Stimulated activated memory B cell treated with anti-CD40 and anti-IgM and Interleukin-4, amounts not matched to agents 10 μg/mL and 1 μg/mL and 100 μg/mL, for 72 hours (primary cell): Measurements from ENCODE around the gene TENM3.

ENCODE experiments used
- ATAC-seq: fragments of 150-1000 bp; cut with Tn5 transposase; 2 replicates; pipeline ENCODE4 v1.10.0; 2021
- H3K27ac Mint-ChIP-seq: one replicate; pipeline ENCODE4 v1.8.0; 2022; ENCODE audit warnings: mild to moderate bottlenecking, mixed read lengths
- H3K27me3 Mint-ChIP-seq: one replicate; pipeline ENCODE4 v1.8.0; 2022; ENCODE audit warnings: mixed read lengths
- H3K36me3 Mint-ChIP-seq: one replicate; pipeline ENCODE4 v1.8.0; 2022; ENCODE audit warnings: mixed read lengths
- H3K4me1 Mint-ChIP-seq: one replicate; pipeline ENCODE4 v1.8.0; 2022; ENCODE audit warnings: mixed read lengths
- H3K4me3 Mint-ChIP-seq: one replicate; pipeline ENCODE4 v1.8.0; 2022; ENCODE audit warnings: mild to moderate bottlenecking, moderate library complexity, mixed read lengths
- H3K9me3 Mint-ChIP-seq: one replicate; pipeline ENCODE4 v1.8.0; 2022; ENCODE audit warnings: mixed read lengths

Gene TENM3

DNA sequence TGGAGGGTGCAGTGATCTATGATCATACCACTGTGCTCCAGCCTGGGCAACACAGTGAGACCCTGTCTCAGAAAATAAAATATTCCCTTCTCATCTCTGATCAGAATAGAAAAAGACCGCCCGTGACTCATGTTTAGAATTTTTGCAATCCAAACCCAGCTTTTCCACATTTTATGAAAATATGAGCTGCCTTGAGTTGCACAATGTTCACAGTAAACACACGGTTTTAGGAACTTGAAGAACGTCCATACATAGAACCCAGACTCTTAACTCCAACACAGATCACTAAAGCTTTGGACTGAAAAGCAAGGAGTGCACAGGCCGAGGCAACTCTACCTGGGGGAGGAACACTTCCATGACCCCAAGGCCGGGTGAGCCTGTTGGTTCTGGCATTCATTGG is 305.0 kb downstream of the TENM3 start:
- peaks cover 9% of the 10 kb centered on the region for H3K27me3 Mint-ChIP-seq
- no peaks in the 10 kb centered on the region for H3K36me3 Mint-ChIP-seq
- H3K4me3 Mint-ChIP-seq: no peak overlapping the region
- no peak overlapping the region for H3K27ac Mint-ChIP-seq
- no peaks in the 10 kb centered on the region for H3K9me3 Mint-ChIP-seq
- no peak for ATAC-seq
- no peaks in the 10 kb centered on the region for H3K4me1 Mint-ChIP-seq

DNA sequence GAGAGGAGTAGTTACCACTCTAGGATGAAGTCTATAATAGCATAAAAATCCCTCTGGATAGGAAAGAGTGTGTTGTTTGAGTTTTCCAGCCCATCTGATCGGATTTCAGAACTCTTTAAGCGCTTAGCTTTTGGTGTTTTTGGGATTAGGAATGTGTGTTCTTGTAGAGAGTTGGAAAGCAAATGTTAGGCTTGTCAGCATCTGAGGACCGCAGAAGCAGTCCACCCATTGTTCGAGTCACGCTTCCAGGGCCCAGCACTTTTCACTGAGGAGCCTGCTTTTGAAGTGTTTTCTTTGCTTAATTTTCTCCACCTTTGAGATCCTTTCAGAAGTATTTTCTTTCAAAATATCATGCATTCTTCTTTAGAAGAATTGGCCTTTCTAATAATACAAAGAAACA is 306.2 kb downstream of the TENM3 start:
- no peak overlapping the region for H3K4me3 Mint-ChIP-seq
- no peaks in the 10 kb centered on the region for H3K4me1 Mint-ChIP-seq
- no peak for ATAC-seq
- H3K27me3 Mint-ChIP-seq: peaks cover 9% of the 10 kb centered on the region
- peaks cover 2% of the 10 kb centered on the region for H3K9me3 Mint-ChIP-seq
- H3K36me3 Mint-ChIP-seq: no peaks in the 10 kb centered on the region
- no peak overlapping the region for H3K27ac Mint-ChIP-seq

DNA sequence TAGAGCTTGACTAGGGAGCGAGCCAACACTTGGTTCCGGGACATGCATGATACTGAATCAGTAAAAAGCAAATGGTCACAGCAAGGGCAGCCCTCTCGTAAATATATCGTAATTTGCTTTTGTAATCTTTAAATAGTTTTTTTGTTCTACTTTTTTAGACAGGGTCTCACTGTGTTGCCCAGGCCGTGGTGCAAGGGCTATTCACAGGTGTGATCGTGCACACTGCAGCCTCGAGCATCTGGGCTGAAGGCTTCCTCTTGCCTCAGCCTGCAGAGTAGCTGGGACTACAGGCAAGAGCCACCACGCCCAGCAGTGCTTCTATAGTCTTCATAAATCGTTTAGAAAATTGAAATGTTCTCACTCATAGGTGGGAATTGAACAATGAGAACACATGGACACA is 309.7 kb downstream of the TENM3 start:
- H3K27me3 Mint-ChIP-seq: peaks cover 7% of the 10 kb centered on the region
- no peaks in the 10 kb centered on the region for H3K4me1 Mint-ChIP-seq
- no peaks in the 10 kb centered on the region for H3K36me3 Mint-ChIP-seq
- ATAC-seq: no peak
- H3K4me3 Mint-ChIP-seq: no peak overlapping the region
- H3K27ac Mint-ChIP-seq: no peak overlapping the region
- peaks cover 2% of the 10 kb centered on the region for H3K9me3 Mint-ChIP-seq

DNA sequence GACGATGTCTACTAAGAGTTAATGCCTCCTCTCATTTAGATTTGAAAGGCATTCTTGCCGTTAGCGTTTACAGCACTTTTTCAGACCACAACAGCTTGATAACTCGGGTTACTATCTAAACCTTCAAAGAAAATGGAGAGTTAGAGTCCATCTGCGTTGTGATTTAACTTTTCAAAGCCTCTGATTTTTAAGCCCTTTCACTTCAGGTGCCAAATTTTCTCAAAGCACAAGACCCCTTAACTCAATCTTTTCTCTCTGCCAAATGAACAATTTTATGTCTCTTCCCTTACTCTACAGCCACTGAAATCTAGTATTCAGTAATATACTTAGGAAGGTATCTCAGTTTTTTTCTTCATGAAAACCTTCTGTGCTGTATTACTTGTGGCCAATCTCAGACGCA is 310.5 kb downstream of the TENM3 start:
- peaks cover 9% of the 10 kb centered on the region for H3K27me3 Mint-ChIP-seq
- H3K9me3 Mint-ChIP-seq: peaks cover 2% of the 10 kb centered on the region
- H3K4me3 Mint-ChIP-seq: no peak overlapping the region
- no peaks in the 10 kb centered on the region for H3K36me3 Mint-ChIP-seq
- no peak overlapping the region for H3K27ac Mint-ChIP-seq
- no peaks in the 10 kb centered on the region for H3K4me1 Mint-ChIP-seq
- no peak for ATAC-seq

DNA sequence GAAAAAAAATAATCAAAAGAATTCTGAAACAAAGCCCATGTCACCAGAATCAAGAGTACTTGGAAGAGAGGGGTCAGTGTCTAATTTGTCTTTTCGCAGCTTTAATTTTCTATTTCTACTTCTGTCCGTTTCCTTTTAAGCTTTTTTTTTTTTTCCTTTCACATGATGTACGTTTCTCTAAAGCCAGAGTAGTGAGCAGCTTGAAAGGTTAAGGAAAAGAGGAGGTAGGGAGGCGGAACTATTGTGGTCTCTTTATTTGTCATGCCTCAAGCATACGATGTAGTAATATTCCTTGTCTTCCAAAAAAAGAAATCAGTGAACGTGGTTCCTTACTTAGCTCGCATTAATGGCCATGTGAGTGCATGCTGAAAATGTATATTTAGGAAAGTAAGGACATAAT is 311.5 kb downstream of the TENM3 start:
- Mint-ChIP-seq H3K4me3 (no peak overlapping the region), H3K9me3 (peaks cover 2% of the 10 kb centered on the region), H3K36me3 (no peaks in the 10 kb centered on the region), H3K27me3 (peaks cover 9% of the 10 kb centered on the region), H3K4me1 (no peaks in the 10 kb centered on the region), H3K27ac (no peak overlapping the region)
- ATAC-seq: no peak

DNA sequence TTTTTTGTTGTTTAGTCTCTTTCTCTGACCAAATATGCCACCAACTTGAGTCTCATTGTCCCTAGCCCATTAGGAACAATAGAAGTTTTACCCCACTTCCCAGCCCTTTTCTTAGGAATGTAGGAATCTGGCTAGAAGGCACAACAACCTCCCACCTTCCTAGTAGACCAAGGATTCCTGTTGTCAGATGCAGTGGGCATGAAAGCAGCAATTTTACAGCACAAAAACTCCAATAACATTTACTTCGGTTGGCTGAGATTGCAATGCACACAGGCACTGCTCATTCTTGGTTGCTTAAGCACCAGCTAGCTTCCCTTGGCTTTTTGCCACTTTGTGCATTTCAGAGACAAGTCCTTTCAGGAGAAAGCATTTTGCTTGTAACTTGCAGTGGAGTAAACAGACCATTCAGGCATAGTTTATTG is 312.8 kb downstream of the TENM3 start:
- no peak overlapping the region for H3K27ac Mint-ChIP-seq
- H3K36me3 Mint-ChIP-seq: no peaks in the 10 kb centered on the region
- no peak overlapping the region for H3K4me3 Mint-ChIP-seq
- peaks cover 18% of the 10 kb centered on the region for H3K27me3 Mint-ChIP-seq
- H3K9me3 Mint-ChIP-seq: peaks cover 2% of the 10 kb centered on the region
- ATAC-seq: no peak
- no peaks in the 10 kb centered on the region for H3K4me1 Mint-ChIP-seq

DNA sequence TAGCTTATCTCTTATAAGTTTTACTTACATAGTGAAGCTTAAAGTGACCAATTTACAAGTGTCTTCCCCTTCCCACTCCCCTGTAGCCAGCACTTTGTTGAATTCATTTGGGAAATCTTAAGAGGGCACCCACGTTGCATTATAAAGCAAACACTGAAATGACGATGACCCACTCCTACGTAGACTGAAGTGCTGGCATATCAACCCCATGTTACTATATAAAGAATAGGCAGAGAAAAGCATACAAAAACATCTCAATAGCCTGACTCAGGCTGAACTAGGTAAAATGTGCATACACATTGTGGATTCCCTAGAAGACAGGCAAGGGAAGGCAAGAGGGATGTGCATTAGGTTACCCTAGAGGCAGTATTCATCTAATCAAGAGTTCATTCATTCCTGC is 313.4 kb downstream of the TENM3 start:
- no peaks in the 10 kb centered on the region for H3K4me1 Mint-ChIP-seq
- peaks cover 2% of the 10 kb centered on the region for H3K9me3 Mint-ChIP-seq
- ATAC-seq: no peak
- H3K4me3 Mint-ChIP-seq: no peak overlapping the region
- no peaks in the 10 kb centered on the region for H3K36me3 Mint-ChIP-seq
- H3K27me3 Mint-ChIP-seq: peaks cover 18% of the 10 kb centered on the region
- no peak overlapping the region for H3K27ac Mint-ChIP-seq

DNA sequence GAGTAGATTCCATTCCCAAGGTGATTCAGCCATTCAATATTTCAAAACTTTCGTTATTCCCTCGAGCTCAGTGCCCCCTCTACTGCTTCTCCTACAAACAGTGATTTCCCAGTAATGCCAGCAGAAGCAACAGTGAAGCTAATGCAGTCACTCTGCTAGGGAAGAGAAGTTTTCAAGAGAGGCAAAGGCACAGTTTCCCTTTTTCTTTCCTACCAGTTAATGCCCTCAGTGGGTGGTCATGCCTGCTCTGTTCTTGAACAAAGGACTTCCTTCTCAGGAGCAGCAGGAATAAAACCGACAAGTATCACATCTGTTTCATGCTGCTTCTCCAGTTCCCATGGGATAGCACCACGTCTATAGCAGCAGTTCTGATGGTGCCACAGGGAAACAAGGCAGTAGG is 317.2 kb downstream of the TENM3 start:
- H3K27ac Mint-ChIP-seq: no peak overlapping the region
- ATAC-seq: no peak
- peaks cover 25% of the 10 kb centered on the region for H3K27me3 Mint-ChIP-seq
- no peaks in the 10 kb centered on the region for H3K36me3 Mint-ChIP-seq
- H3K4me1 Mint-ChIP-seq: no peaks in the 10 kb centered on the region
- no peaks in the 10 kb centered on the region for H3K9me3 Mint-ChIP-seq
- no peak overlapping the region for H3K4me3 Mint-ChIP-seq

DNA sequence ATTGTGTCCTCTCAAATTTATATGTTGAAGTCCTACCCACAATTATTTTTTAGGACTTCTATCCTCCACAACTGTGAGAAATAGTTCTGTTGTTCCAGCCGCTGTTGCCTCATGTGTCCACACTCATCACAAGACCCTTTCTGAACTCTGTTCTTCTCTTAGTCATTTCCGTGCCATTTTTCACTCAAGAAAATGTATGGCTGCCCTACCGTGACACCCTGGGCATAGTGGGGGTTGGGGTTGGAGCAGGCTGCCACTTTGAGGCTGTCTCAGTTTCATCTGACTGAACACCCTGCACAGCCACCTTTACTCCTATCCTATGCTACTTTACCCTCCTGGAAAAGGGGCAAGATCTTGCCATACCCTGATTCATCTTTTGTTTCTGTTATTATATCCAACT is 319.1 kb downstream of the TENM3 start:
- no peak overlapping the region for H3K4me3 Mint-ChIP-seq
- peaks cover 25% of the 10 kb centered on the region for H3K27me3 Mint-ChIP-seq
- no peak overlapping the region for H3K27ac Mint-ChIP-seq
- H3K4me1 Mint-ChIP-seq: no peaks in the 10 kb centered on the region
- no peak for ATAC-seq
- no peaks in the 10 kb centered on the region for H3K9me3 Mint-ChIP-seq
- H3K36me3 Mint-ChIP-seq: no peaks in the 10 kb centered on the region

DNA sequence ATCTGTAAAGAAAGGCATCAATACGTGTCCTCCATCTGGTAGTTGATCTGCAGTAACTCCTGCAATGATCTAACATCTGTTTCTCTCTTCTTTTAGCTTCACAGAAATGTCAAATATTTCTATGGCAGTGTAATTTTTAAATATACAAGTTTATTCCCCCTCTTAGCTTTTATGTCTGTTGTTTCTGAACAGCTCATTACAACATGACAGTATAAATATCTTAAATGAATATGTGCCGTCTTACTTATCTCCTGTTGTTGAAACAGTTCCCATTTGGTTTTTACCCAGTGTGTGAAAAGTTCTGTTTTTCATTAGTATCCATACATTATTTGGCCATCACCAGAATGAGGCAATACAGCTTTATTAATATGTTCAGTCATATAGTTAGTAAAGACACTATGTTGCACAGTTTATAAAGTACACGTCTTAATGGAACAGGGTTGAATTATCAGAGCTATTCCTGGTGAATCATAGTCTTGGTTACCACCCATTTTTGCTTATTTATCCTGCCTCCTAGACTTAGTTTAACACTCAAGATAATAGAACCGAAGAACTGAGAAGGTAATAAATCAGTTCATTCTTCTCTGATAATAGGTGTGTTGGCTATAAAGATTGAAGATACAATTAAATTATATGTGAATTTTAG is 321.6 kb downstream of the TENM3 start:
- no peaks in the 10 kb centered on the region for H3K4me1 Mint-ChIP-seq
- no peak for ATAC-seq
- no peak overlapping the region for H3K4me3 Mint-ChIP-seq
- H3K9me3 Mint-ChIP-seq: no peaks in the 10 kb centered on the region
- no peak overlapping the region for H3K27ac Mint-ChIP-seq
- H3K36me3 Mint-ChIP-seq: no peaks in the 10 kb centered on the region
- H3K27me3 Mint-ChIP-seq: peaks cover 16% of the 10 kb centered on the region

DNA sequence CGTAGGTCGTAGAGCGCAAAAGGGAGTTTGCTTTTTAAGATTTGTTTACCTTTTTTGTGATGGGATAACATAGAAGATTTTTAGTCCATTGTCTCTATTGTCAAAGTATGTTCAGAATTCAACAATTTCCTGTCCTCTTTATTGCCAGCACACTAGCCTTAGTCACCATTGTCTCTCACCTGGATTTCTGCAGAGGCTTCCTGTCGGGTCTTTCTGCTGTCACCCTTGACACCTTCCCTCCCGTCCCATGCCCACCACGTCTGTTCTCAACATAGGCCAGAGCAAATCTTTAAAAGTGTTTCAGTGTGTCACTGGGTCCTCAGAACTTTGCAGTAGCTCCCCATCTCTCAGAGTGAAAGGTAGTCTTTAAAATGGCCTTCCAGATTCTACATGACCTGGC is 323.9 kb downstream of the TENM3 start:
- ATAC-seq: no peak
- H3K27ac Mint-ChIP-seq: no peak overlapping the region
- H3K4me1 Mint-ChIP-seq: no peaks in the 10 kb centered on the region
- peaks cover 8% of the 10 kb centered on the region for H3K27me3 Mint-ChIP-seq
- H3K4me3 Mint-ChIP-seq: no peak overlapping the region
- H3K9me3 Mint-ChIP-seq: no peaks in the 10 kb centered on the region
- H3K36me3 Mint-ChIP-seq: no peaks in the 10 kb centered on the region

DNA sequence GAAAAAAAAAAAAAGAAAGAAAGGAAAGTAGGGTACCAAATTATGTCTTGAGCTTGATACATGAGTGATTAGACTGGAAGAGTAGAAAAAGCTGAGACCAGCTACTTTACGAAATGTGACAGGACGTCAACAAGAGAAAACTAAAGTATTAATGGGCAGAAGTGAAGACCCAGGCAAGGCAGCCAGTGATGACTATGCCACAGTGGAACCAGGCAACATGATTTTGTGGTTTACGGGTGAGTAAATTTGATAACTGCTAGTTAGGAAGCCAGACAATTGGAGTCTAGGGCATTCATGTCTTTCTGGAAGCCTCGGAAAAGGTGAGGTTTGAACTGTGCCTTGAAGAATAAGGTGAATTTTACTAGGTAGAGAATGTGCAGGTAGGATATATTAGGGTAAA is 326.4 kb downstream of the TENM3 start:
- Mint-ChIP-seq H3K9me3 (no peaks in the 10 kb centered on the region), H3K4me3 (no peak overlapping the region), H3K27me3 (no peaks in the 10 kb centered on the region), H3K4me1 (no peaks in the 10 kb centered on the region), H3K27ac (no peak overlapping the region), H3K36me3 (no peaks in the 10 kb centered on the region)
- ATAC-seq: no peak

DNA sequence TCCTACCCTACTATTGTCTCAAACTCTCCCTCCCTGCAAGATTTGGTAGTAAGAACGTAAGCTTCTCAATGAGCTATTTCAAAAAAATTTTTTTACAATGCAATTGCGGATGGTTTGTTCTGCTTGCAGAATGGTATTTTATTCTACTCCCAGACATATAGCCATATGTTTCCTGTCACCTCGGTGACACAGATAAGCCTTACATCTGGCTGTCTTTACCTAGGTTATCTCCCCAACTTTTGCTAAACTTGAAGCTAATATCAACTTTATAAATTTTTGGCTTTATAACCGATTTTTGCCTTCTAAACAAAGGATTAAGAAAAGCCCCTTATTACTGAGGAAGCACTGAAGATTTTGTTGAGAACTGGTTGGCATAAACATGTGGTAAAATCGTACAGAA is 331.5 kb downstream of the TENM3 start:
- H3K9me3 Mint-ChIP-seq: no peaks in the 10 kb centered on the region

DNA sequence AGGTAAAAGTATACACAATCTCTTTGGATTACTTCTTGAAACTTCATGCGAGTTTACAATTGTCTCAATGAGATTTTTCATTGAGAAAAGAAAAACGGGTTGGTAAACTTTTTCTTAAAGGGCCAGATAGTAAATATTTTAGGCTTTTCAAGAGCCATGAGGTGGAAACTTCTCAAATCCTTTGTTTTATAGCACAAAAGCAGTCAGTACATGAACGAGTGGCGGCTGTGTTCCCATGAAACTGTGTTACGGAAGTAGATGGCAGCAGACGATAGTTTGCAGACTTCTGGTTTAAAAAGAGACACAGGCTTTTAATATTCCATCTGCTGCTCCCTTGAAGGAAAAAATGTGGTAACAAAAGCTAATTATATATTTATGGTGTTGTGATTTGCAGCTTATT is 332.0 kb downstream of the TENM3 start:
- H3K4me3 Mint-ChIP-seq: no peak overlapping the region
- H3K9me3 Mint-ChIP-seq: no peaks in the 10 kb centered on the region
- H3K36me3 Mint-ChIP-seq: no peaks in the 10 kb centered on the region
- ATAC-seq: no peak
- no peaks in the 10 kb centered on the region for H3K27me3 Mint-ChIP-seq
- H3K27ac Mint-ChIP-seq: no peak overlapping the region
- H3K4me1 Mint-ChIP-seq: no peaks in the 10 kb centered on the region

More for the DNA sequence above, 331.5 kb downstream of the TENM3 start:
- H3K27ac Mint-ChIP-seq: no peak overlapping the region
- no peaks in the 10 kb centered on the region for H3K4me1 Mint-ChIP-seq
- no peak overlapping the region for H3K4me3 Mint-ChIP-seq
- no peak for ATAC-seq
- H3K27me3 Mint-ChIP-seq: no peaks in the 10 kb centered on the region
- H3K36me3 Mint-ChIP-seq: no peaks in the 10 kb centered on the region

DNA sequence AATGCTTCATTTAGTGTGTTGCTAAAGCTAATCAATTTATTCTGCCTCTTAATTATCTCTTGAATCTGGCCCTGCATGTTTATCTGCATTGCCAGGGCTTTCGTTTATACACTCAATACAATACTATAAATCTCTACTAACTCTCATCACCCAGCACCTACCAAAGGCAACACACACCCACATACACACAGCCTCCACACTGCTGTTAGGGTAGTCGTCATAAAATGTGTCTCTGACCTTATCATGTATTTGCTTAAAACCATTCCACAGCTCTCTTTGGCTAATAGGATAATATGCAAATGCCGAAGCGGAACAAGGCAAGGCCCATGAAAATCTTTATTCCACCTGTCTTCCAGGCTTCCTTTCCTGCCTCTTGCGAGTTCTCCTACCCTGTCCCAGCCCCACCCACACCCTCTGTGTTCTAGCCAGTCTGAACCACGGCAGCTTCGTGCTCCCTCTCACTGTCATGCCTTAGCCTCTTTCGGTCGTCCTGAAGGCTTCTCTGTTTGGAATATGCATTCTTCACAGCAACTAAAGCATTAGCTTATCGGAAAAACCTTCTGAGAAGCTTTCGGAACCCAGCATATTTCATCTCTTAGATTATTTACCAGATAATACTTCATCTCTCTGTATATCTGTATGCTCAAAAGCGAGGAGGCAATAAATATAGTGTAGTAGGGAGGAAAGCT is 333.5 kb downstream of the TENM3 start:
- Mint-ChIP-seq H3K4me1 (no peaks in the 10 kb centered on the region), H3K36me3 (no peaks in the 10 kb centered on the region), H3K9me3 (no peaks in the 10 kb centered on the region), H3K27me3 (no peaks in the 10 kb centered on the region), H3K27ac (no peak overlapping the region), H3K4me3 (no peak overlapping the region)
- no peak for ATAC-seq

DNA sequence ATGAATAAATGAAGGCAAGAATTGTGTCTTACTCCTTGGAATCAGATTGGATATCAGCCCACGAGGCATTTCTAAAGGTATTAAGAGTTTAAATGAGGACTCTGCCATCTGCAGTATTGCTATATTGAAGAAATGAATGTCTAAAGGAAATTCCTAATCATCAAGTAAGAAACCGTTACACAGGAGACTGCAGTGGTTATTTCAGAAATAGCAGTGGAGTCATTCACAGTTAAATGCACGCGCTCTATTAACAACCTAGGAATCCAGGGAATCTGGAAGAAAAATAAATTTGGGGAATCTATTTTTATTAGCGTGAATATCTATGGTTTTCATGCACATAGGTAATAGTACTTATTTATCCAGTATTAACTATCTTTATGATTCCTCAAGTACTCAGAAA is 334.2 kb downstream of the TENM3 start:
- H3K4me3 Mint-ChIP-seq: no peak overlapping the region
- H3K4me1 Mint-ChIP-seq: no peaks in the 10 kb centered on the region
- H3K27ac Mint-ChIP-seq: no peak overlapping the region
- H3K36me3 Mint-ChIP-seq: no peaks in the 10 kb centered on the region
- no peaks in the 10 kb centered on the region for H3K27me3 Mint-ChIP-seq
- no peak for ATAC-seq
- no peaks in the 10 kb centered on the region for H3K9me3 Mint-ChIP-seq
